Renal cortical epithelial cell (primary cell): ENCODE data around the gene OSBPL2. TPM values are rescaled to one million over a fixed set of nuclear protein-coding genes. Genes with fewer than 3 reads are reported as not detected.

ENCODE experiments used
- DNase-seq: peaks from one replicate; pipeline ENCODE4 v3.0.0-alpha.2; 2011; ENCODE audit warnings: low read depth
- total RNA-seq: library from RNA; depleted of rRNA; stranded (reverse); fragments of >200 nt; gene quantifications from 2 replicates; pipeline ENCODE4 v1.2.3, GENCODE V29; 2014

OSBPL2 gene
- total RNA-seq, 1 donor from 2014 or later = 41.9 TPM

DNA sequence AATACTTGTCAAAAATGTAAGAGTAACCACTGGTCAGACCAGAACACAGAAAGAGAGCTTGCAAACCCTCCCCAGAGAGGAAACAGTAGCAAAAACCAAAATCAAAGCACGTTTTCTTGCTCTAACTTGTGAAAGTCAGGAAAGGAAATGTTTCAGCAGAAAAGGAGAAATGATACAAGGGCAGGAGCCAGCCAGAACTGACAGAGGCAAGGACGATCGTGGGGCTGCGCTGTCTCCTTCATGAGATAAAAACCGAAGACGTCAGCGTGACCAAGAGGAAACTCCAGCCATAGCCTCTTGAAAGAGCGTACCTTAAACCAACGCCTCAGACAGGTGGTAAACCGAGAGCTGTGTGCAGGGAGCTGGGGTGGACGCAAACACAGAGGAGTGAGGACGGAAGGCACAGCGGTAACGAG is 101.3 kb downstream of the OSBPL2 start:
- DNase-seq = no peak

DNA sequence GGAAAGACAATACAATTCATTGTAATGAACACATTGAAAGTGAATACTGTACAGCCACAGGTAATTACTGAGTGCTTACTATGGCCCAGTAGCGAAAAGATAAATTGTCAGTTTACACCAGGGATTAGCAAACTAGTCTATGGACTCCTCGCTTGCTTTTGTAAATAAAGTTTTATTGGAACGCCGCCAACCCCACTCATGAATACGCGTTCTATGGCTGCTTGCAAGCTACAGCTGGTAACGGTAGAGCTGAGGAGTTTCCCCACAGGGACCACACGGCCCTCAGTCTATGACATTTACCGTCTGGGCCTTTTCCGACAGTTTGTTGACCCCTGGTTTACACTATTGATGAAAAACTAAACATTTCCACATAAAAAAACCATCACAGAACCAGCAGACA is 104.6 kb downstream of the OSBPL2 start:
- DNase-seq = no peak

DNA sequence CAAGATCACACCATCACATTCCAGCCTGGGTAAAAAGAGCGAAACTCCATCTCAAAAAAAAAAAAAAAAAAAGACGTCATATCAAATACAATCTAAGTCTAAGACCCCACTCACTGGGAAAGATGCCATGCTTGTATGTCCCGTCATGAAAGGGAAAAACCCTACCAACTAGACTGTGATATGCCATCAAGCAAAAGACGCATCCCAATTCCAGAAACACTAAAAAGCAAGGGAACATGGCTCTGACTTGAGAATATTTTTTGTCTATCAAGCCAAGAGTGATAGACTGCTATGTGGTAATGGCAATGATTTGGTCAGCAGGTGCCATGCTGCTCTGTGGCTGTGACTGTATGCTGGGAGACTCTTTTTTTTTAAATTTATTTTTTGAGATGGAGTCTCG is 105.8 kb downstream of the OSBPL2 start:
- DNase-seq = no peak

- peak; percentile 40 for DNase-seq
Observed at GRCh38 chr20:62344782-62345181, 106.5 kb downstream of the OSBPL2 start.

Other genes starting within 250 kb of the OSBPL2 start
- gene TAF4, start 172.6 kb upstream of the OSBPL2 start, total RNA-seq = 3.3 and 19.9 TPM in 2 replicates
- gene LSM14B, start 116.0 kb upstream of the OSBPL2 start, total RNA-seq = 29.7 and 34.7 TPM in 2 replicates
- 356 and 449 TPM in 2 replicates for gene PSMA7, start 95.1 kb upstream of the OSBPL2 start, total RNA-seq
- gene SS18L1, start 94.8 kb upstream of the OSBPL2 start, total RNA-seq = 10.2 and 21.8 TPM in 2 replicates
- gene MTG2, start 55.5 kb upstream of the OSBPL2 start, total RNA-seq = 21.7 and 25.2 TPM in 2 replicates
- gene HRH3, start 18.2 kb upstream of the OSBPL2 start, total RNA-seq = not detected in 2 replicates
- 85.2 and 144 TPM in 2 replicates for gene ADRM1, start 64.5 kb downstream of the OSBPL2 start, total RNA-seq
- gene LAMA5, start 128.8 kb downstream of the OSBPL2 start, total RNA-seq = 58.5 and 299 TPM in 2 replicates
- 170 and 654 TPM in 2 replicates for gene RPS21, start 148.6 kb downstream of the OSBPL2 start, total RNA-seq
- gene CABLES2, start 168.8 kb downstream of the OSBPL2 start, total RNA-seq = 2.7 TPM in 1 of 2 replicates, not detected in the other
- gene RBBP8NL, start 189.0 kb downstream of the OSBPL2 start, total RNA-seq = not detected in 2 replicates
- not detected in 2 replicates for gene GATA5, start 237.5 kb downstream of the OSBPL2 start, total RNA-seq